Kidney (tissue), 14 donors: Measurements from ENCODE around the gene PVALB. TPM values are rescaled to one million over a fixed set of nuclear protein-coding genes. Genes with fewer than 3 reads are reported as not detected.

Source experiments
- DNase-seq, 5 donors: peaks; one replicate each; pipeline ENCODE4 v3.0.0-alpha.2; 2013 to 2020
- FAIRE-seq: peaks from 2 replicates; lab custom pipeline; 2012; peaks lifted over from hg19 to GRCh38; lab: Jason Lieb, UNC
- H3K27ac ChIP-seq, 2 donors: one replicate each; pipeline ENCODE4 v1.7.0; 2013; ENCODE audit warnings: low read depth in 2 of 2, low read length in 2 of 2, inconsistent platforms in 1 of 2
- H3K27me3 ChIP-seq: one replicate; pipeline ENCODE4 v1.7.1; 2013; ENCODE audit warnings: low read length, inconsistent platforms; ENCODE audit not compliant: control insufficient read depth, insufficient read depth
- H3K36me3 ChIP-seq, 3 donors: one replicate each; pipeline versions ENCODE4 v1.7.0 to v1.7.1; 2013; ENCODE audit warnings: low read length in 3 of 3, control low read depth in 1 of 3, inconsistent platforms in 1 of 3; ENCODE audit not compliant: insufficient read depth in 3 of 3, control insufficient read depth in 2 of 3
- H3K4me1 ChIP-seq, 3 donors: one replicate each; pipeline versions ENCODE4 v1.7.0 to v1.7.1; 2013; ENCODE audit warnings: low read length in 3 of 3, inconsistent platforms in 1 of 3, low read depth in 1 of 3; ENCODE audit not compliant: control insufficient read depth in 2 of 3, insufficient read depth in 2 of 3
- H3K4me3 ChIP-seq, 3 donors: one replicate each; pipeline versions ENCODE4 v1.7.0 to v1.8.1; 2013; ENCODE audit warnings: low read length in 3 of 3, control low read depth in 1 of 3, inconsistent platforms in 1 of 3
- H3K9ac ChIP-seq, 3 donors: one replicate each; pipeline versions ENCODE4 v1.7.0 to v1.7.1; 2013; ENCODE audit warnings: low read length in 3 of 3, control low read depth in 1 of 3, inconsistent platforms in 1 of 3
- H3K9me3 ChIP-seq, 3 donors: one replicate each; pipeline versions ENCODE4 v1.7.0 to v1.7.1; 2013; ENCODE audit warnings: low read length in 3 of 3, control low read depth in 1 of 3, inconsistent platforms in 1 of 3; ENCODE audit not compliant: control insufficient read depth in 2 of 3, insufficient read depth in 1 of 3
- CTCF ChIP-seq: IDR thresholded peaks from 3 replicates; pipeline ENCODE4 v1.5.1; 2012; ENCODE audit warnings: mild to moderate bottlenecking, moderate library complexity, borderline replicate concordance; ENCODE audit not compliant: insufficient read depth; ENCODE audit errors: extremely low read depth
- intact Hi-C: fragments of 100-400 bp; cut with DNase I; formaldehyde crosslinking; loops from one replicate; pipeline ENCODE4 v1.11.1; 2022
- polyA plus RNA-seq: library from polyadenylated mRNA; stranded (reverse); fragments of 350-450 nt; fragmentation: Illumina TruSeq; extraction: RNeasy Lipid Tissue Mini Kit (QIAGEN cat#74804); gene quantifications from one replicate; pipeline ENCODE4 v1.2.3, GENCODE V29; 2014; ENCODE audit warnings: low read depth, low replicate concordance; ENCODE audit not compliant: insufficient read depth
- total RNA-seq: library from RNA; stranded (reverse); fragmentation: NEBNext Ultra II Directional; extraction: Animal tissue kit (Norgen Biotek cat#: 25700); gene quantifications from one replicate; pipeline ENCODE4 v1.2.1, GENCODE V29; 2021
- donor health status: control.
- donor health status: control.
- donor health status: control.
- donor health status: control.
- donor health status: control.
- donor health status: DM: yes; HTN: yes; CAD: no.
- donor health status: Normal renal cell carcinoma (clear cell type).

PVALB gene
- total and polyA plus RNA-seq, 2 donors from 2014 or later = 2.1 to 400 TPM

GRCh38 chr22:36815558-36816338 lies 1.1 kb downstream of the PVALB start:
- peaks cover 15% of the 10 kb centered on the region for H3K27me3 ChIP-seq
- H3K9ac ChIP-seq = peak overlapping the region in 1 of 3 donors; percentile 51
- no peaks in the 10 kb centered on the region for H3K36me3 ChIP-seq
- H3K9me3 ChIP-seq = no peaks in the 10 kb centered on the region
- intact Hi-C loops = no loop called here
- peak overlapping the region in 2 of 3 donors; percentile 18 to 48 for H3K4me3 ChIP-seq
- peak overlapping the region; percentile 67 to 79 for H3K27ac ChIP-seq
- DNase-seq = no peak
- no peak for FAIRE-seq
- TF ChIP-seq CTCF = no peak
- peaks cover 0 to 9% (median 0%) of the 10 kb centered on the region in 3 donors for H3K4me1 ChIP-seq

- no peak for TF ChIP-seq CTCF
- peak overlapping the region; percentile 67 to 79 for H3K27ac ChIP-seq
- H3K4me1 ChIP-seq = peaks cover 0 to 11% (median 0%) of the 10 kb centered on the region in 3 donors
- intact Hi-C loops = no loop called here
- no peak for FAIRE-seq
- H3K9me3 ChIP-seq = no peaks in the 10 kb centered on the region
- H3K36me3 ChIP-seq = no peaks in the 10 kb centered on the region
- H3K27me3 ChIP-seq = peaks cover 15% of the 10 kb centered on the region
- no peak overlapping the region for H3K9ac ChIP-seq
- H3K4me3 ChIP-seq = no peak overlapping the region
- peak in 4 of 5 donors; percentile 57 to 76 (median 69) for DNase-seq
Measured at GRCh38 chr22:36814801-36815200, 2.0 kb downstream of the PVALB start.

- intact Hi-C loops = no loop called here
- Histone ChIP-seq H3K9me3 (no peaks in the 10 kb centered on the region), H3K9ac (no peak overlapping the region), H3K27me3 (peaks cover 4% of the 10 kb centered on the region), H3K36me3 (no peaks in the 10 kb centered on the region), H3K4me3 (no peak overlapping the region), H3K27ac (peak overlapping the region in 1 of 2 donors; percentile 45), H3K4me1 (peaks cover 0 to 8% (median 0%) of the 10 kb centered on the region in 3 donors)
- no peak for TF ChIP-seq CTCF
- no peak for FAIRE-seq
- peak in 4 of 5 donors; percentile 49 to 65 (median 51) for DNase-seq
Measured at GRCh38 chr22:36811094-36811800, 5.6 kb downstream of the PVALB start.
